Panc1 (cell line): ENCODE data around the gene CROCC2. TPM values are rescaled to one million over a fixed set of nuclear protein-coding genes. Genes with fewer than 3 reads are reported as not detected.

Experiments
- ATAC-seq: fragments of 200-7000 bp; cut with Tn5 transposase; 2 replicates; pipeline ENCODE4 v1.9.1; 2020; ENCODE audit warnings: mild to moderate bottlenecking, moderate library complexity
- BruUV-seq: library from RNA; stranded (reverse); fragments of 400-500 nt; replicated peaks from 2 replicates; lab custom pipeline; 2021; lab: Mats Ljungman, UMichigan
- CTCF ChIA-PET: fragments of 300-600 bp; sonication (Branson Sonifier 250); formaldehyde crosslinking; loops from one replicate; lab custom pipeline; 2022; ENCODE audit warnings: antibody characterized with exemption; lab: Charles Lee
- POLR2A ChIA-PET: fragments of 300-600 bp; sonication (Branson Sonifier 250); formaldehyde crosslinking; loops from one replicate; lab custom pipeline; 2022; ENCODE audit warnings: antibody characterized with exemption; lab: Charles Lee
- DNase-seq: peaks from one replicate; pipeline ENCODE4 v3.0.0-alpha.2; 2010; ENCODE audit warnings: low read depth, low spot score
- H3K27ac ChIP-seq: 2 replicates; pipeline ENCODE4 v1.5.1; 2011; ENCODE audit warnings: mild to moderate bottlenecking, low read length, inconsistent platforms
- H3K27me3 ChIP-seq: fragments of 200-500 bp; sonication (Bioruptor generic); 2 replicates; pipeline ENCODE4 v1.6.0; 2014; ENCODE audit warnings: low read length, inconsistent platforms; ENCODE audit not compliant: control insufficient read depth, insufficient read depth
- H3K36me3 ChIP-seq: fragments of 200-500 bp; sonication (Bioruptor generic); 2 replicates; pipeline ENCODE4 v1.5.1; 2014; ENCODE audit warnings: inconsistent platforms, mild to moderate bottlenecking, low read length, moderate library complexity; ENCODE audit not compliant: control insufficient read depth, insufficient read depth
- H3K4me1 ChIP-seq: 2 replicates; pipeline ENCODE4 v1.5.1; 2011; ENCODE audit warnings: inconsistent platforms, mild to moderate bottlenecking, low read length, moderate library complexity; ENCODE audit not compliant: control insufficient read depth, insufficient read depth
- H3K4me3 ChIP-seq, 2 experiments: 2 replicates each; pipeline ENCODE4 v1.5.1; 2011 to 2012; ENCODE audit warnings: low read depth in 2 of 2, low read length in 2 of 2, mild to moderate bottlenecking in 2 of 2, inconsistent platforms in 1 of 2, moderate library complexity in 1 of 2
- H3K9me3 ChIP-seq: fragments of 200-500 bp; sonication (Bioruptor generic); 2 replicates; pipeline ENCODE4 v1.5.1; 2014; ENCODE audit warnings: low read depth, mild to moderate bottlenecking, inconsistent platforms, low read length, moderate library complexity; ENCODE audit not compliant: control insufficient read depth, insufficient read depth
- CTCF ChIP-seq: fragments of 450-650 bp; IDR thresholded peaks from 2 replicates; pipeline ENCODE4 v1.5.1; 2017; ENCODE audit warnings: mild to moderate bottlenecking
- POLR2AphosphoS5 ChIP-seq: IDR thresholded peaks from 2 replicates; pipeline ENCODE4 v1.6.1; 2012; ENCODE audit warnings: mild to moderate bottlenecking, low read depth, low read length, moderate library complexity
- REST ChIP-seq, 2 experiments: IDR thresholded peaks; 2 replicates each; pipeline ENCODE4 v1.6.1; 2011 to 2012; ENCODE audit warnings: low read depth in 2 of 2, control low read depth in 1 of 2, low read length in 1 of 2, mild to moderate bottlenecking in 1 of 2, moderate library complexity in 1 of 2; ENCODE audit not compliant: insufficient read depth in 1 of 2
- SIN3A ChIP-seq: IDR thresholded peaks from 2 replicates; pipeline ENCODE4 v1.6.1; 2012; ENCODE audit warnings: low read depth, mild to moderate bottlenecking, low read length, moderate library complexity, borderline replicate concordance; ENCODE audit not compliant: insufficient read depth
- TCF7L2 ChIP-seq: IDR thresholded peaks from 2 replicates; pipeline ENCODE4 v1.6.1; 2011; ENCODE audit warnings: mild to moderate bottlenecking, low read depth, low read length, inconsistent platforms
- in situ Hi-C: cut with HindIII; loops from 2 replicates; pipeline ENCODE4 v1.10.0; 2016; ENCODE audit warnings: low sequenced_read_pairs, low pct_unique_long_range_greater_than_20kb
- intact Hi-C: fragments of 100-400 bp; cut with micrococcal nuclease; formaldehyde crosslinking; loops from one replicate; pipeline ENCODE4 v1.10.0; 2022; ENCODE audit not compliant: unreplicated experiment
- total RNA-seq: library from RNA; stranded (reverse); gene quantifications from one replicate; pipeline ENCODE4 v1.2.1, GENCODE V29; 2021; ENCODE audit not compliant: unreplicated experiment

The CROCC2 gene
- total RNA-seq, 1 experiment from 2014 or later, result 0.23 TPM

- Histone ChIP-seq H3K4me3 (no peak overlapping the region), H3K36me3 (no peaks in the 10 kb centered on the region), H3K9me3 (no peaks in the 10 kb centered on the region), H3K27me3 (no peaks in the 10 kb centered on the region), H3K4me1 (no peaks in the 10 kb centered on the region), H3K27ac (no peak overlapping the region)
- BruUV-seq, result no TSS peak
- intact Hi-C loops (no loop called here), in situ Hi-C loops (no loop called here)
- ATAC-seq, result no peak
- DNase-seq, result no peak
- ChIA-PET POLR2A (no interaction called here), CTCF (no interaction called here)
- TF ChIP-seq SIN3A (no peak), POLR2AphosphoS5 (no peak), TCF7L2 (no peak), REST (IDR thresholded peaks at IDR 0.05; ENCODE audit: insufficient read depth in 1 of 2, low read depth in 2 of 2, low read length in 1 of 2) (no peak)
Measured at GRCh38 chr2:240879105-240879504, 27.0 kb upstream of the CROCC2 start.

GRCh38 chr2:240881913-240882312 is 24.2 kb upstream of the CROCC2 start:
- TF ChIP-seq POLR2AphosphoS5 (no peak), REST (IDR thresholded peaks at IDR 0.05; ENCODE audit: insufficient read depth in 1 of 2, low read depth in 2 of 2, low read length in 1 of 2) (no peak), TCF7L2 (no peak), CTCF (no peak), SIN3A (no peak)
- Histone ChIP-seq H3K36me3 (no peaks in the 10 kb centered on the region), H3K9me3 (no peaks in the 10 kb centered on the region), H3K27ac (no peak overlapping the region), H3K4me1 (no peaks in the 10 kb centered on the region), H3K4me3 (no peak overlapping the region), H3K27me3 (no peaks in the 10 kb centered on the region)
- intact Hi-C loops, result no loop called here
- ChIA-PET POLR2A (no interaction called here), CTCF (no interaction called here)
- in situ Hi-C loops, result no loop called here
- DNase-seq, result no peak
- ATAC-seq, result no peak
- no TSS peak for BruUV-seq
